SK-N-SH (cell line): ENCODE results near the gene A4GNT. TPM values are rescaled to one million over a fixed set of nuclear protein-coding genes. Genes with fewer than 3 reads are reported as not detected.

Experiments used
- CTCF ChIA-PET: fragments of 300-600, 350-600 bp; formaldehyde crosslinking; extraction: SDS; loops from one replicate; lab custom pipeline; 2021; lab: Yijun Ruan, JAX
- POLR2A ChIA-PET: fragments of 350-600 bp; sonication (Branson Sonifier 250); formaldehyde crosslinking; extraction: SDS; loops from one replicate; lab custom pipeline; 2020; ENCODE audit warnings: antibody characterized with exemption, inconsistent platforms; lab: Yijun Ruan, JAX
- DNase-seq: peaks from one replicate; pipeline ENCODE4 v3.0.0; 2012
- H2AFZ ChIP-seq: fragments of 200-600 bp; sonication (generic); 2 replicates; pipeline ENCODE4 v1.8.1; 2016; ENCODE audit warnings: antibody characterized with exemption, mild to moderate bottlenecking, low read depth
- H3F3A ChIP-seq: fragments of 200-600 bp; sonication (generic); replicated peaks from 2 replicates; pipeline ENCODE3; 2016; ENCODE audit warnings: antibody characterized with exemption, mild to moderate bottlenecking; ENCODE audit not compliant: insufficient read depth
- H3K27ac ChIP-seq, 2 experiments: fragments of 200-500 bp in 1 of 2; fragments of 200-600 bp in 1 of 2; sonication (Bioruptor generic) in 1 of 2; sonication (generic), shearing (Covaris generic) in 1 of 2; 2 replicates each; pipeline versions ENCODE4 v1.5.1 to v1.6.1; 2014 to 2016; ENCODE audit warnings: low read depth in 2 of 2, inconsistent platforms in 1 of 2, low read length in 1 of 2, mild to moderate bottlenecking in 1 of 2, mixed read lengths in 1 of 2
- H3K27me3 ChIP-seq: fragments of 200-600 bp; sonication (generic), shearing (Covaris generic); 2 replicates; pipeline ENCODE4 v1.6.1; 2016; ENCODE audit warnings: mixed run types; ENCODE audit not compliant: insufficient read depth
- H3K36me3 ChIP-seq, 2 experiments: fragments of 200-500 bp in 1 of 2; fragments of 200-600 bp in 1 of 2; sonication (Bioruptor generic) in 1 of 2; sonication (generic) in 1 of 2; replicated peaks in 1 of 2; 2 replicates each; pipeline versions ENCODE3 to v1.5.1; 2014 to 2016; ENCODE audit warnings: low read length in 1 of 2, mild to moderate bottlenecking in 1 of 2; ENCODE audit not compliant: insufficient read depth in 2 of 2, control insufficient read depth in 1 of 2
- H3K4me1 ChIP-seq, 2 experiments: fragments of 200-500 bp in 1 of 2; fragments of 200-600 bp in 1 of 2; sonication (Bioruptor generic) in 1 of 2; sonication (generic), shearing (Covaris generic) in 1 of 2; 2 replicates each; pipeline versions ENCODE4 v1.5.1 to v1.6.1; 2014 to 2016; ENCODE audit warnings: low read depth in 1 of 2, low read length in 1 of 2, mixed run types in 1 of 2; ENCODE audit not compliant: insufficient read depth in 2 of 2, control insufficient read depth in 1 of 2
- H3K4me2 ChIP-seq: fragments of 200-600 bp; sonication (generic), shearing (Covaris generic); 2 replicates; pipeline ENCODE4 v1.6.1; 2017; ENCODE audit warnings: mixed run types
- H3K4me3 ChIP-seq, 2 experiments: fragments of 200-500 bp in 1 of 2; fragments of 200-600 bp in 1 of 2; sonication (Bioruptor generic) in 1 of 2; sonication (generic), shearing (Covaris generic) in 1 of 2; 2 replicates each; pipeline versions ENCODE4 v1.5.1 to v1.8.1; 2014 to 2016; ENCODE audit warnings: low read depth in 2 of 2, inconsistent platforms in 1 of 2, low read length in 1 of 2, mild to moderate bottlenecking in 1 of 2, mixed read lengths in 1 of 2, moderate library complexity in 1 of 2
- H3K79me2 ChIP-seq: fragments of 200-600 bp; sonication (generic); 2 replicates; pipeline ENCODE4 v1.8.1; 2017; ENCODE audit warnings: mild to moderate bottlenecking; ENCODE audit not compliant: insufficient read depth
- H3K9ac ChIP-seq: fragments of 200-600 bp; sonication (generic); 2 replicates; pipeline ENCODE4 v1.6.1; 2017; ENCODE audit warnings: mixed run types
- H3K9me2 ChIP-seq: fragments of 200-600 bp; sonication (generic); 2 replicates; pipeline ENCODE4 v1.6.1; 2017; ENCODE audit warnings: mixed run types
- H3K9me3 ChIP-seq: fragments of 200-600 bp; sonication (generic); 2 replicates; pipeline ENCODE4 v1.6.1; 2017; ENCODE audit warnings: mixed run types, mild to moderate bottlenecking, moderate library complexity
- H4K20me1 ChIP-seq: fragments of 200-600 bp; sonication (generic); 2 replicates; pipeline ENCODE4 v1.6.1; 2017; ENCODE audit warnings: mild to moderate bottlenecking, mixed run types; ENCODE audit not compliant: insufficient read depth
- ELF1 ChIP-seq: IDR thresholded peaks from 2 replicates; pipeline ENCODE4 v1.4.0; 2012
- EP300 ChIP-seq, 2 experiments: IDR thresholded peaks; 2 replicates each; pipeline versions ENCODE4 v1.4.0 to v1.6.1; 2012; ENCODE audit warnings: borderline replicate concordance in 1 of 2, low read depth in 1 of 2, low read length in 1 of 2
- FOXJ3 ChIP-seq: sonication (generic); formaldehyde crosslinking; IDR thresholded peaks from 2 replicates; pipeline ENCODE4 v1.5.1; 2020; ENCODE audit warnings: mild to moderate bottlenecking, missing genetic modification reagents
- FOXM1 ChIP-seq: IDR thresholded peaks from 2 replicates; pipeline ENCODE4 v1.4.0; 2012; ENCODE audit warnings: low read depth, mild to moderate bottlenecking
- GABPA ChIP-seq: IDR thresholded peaks from 2 replicates; pipeline ENCODE4 v1.4.0; 2012; ENCODE audit warnings: low read depth, mild to moderate bottlenecking
- MEF2A ChIP-seq: IDR thresholded peaks from 2 replicates; pipeline ENCODE4 v1.4.0; 2012; ENCODE audit warnings: low read depth, borderline replicate concordance
- NFIC ChIP-seq: IDR thresholded peaks from 2 replicates; pipeline ENCODE4 v1.4.0; 2012; ENCODE audit warnings: borderline replicate concordance
- RCOR1 ChIP-seq: fragments of 150-350 bp; IDR thresholded peaks from 2 replicates; pipeline ENCODE4 v1.6.1; 2017; ENCODE audit warnings: antibody characterized with exemption, low read length
- RXRA ChIP-seq: IDR thresholded peaks from 2 replicates; pipeline ENCODE4 v1.4.0; 2012; ENCODE audit warnings: low read depth, mild to moderate bottlenecking, borderline replicate concordance
- SMC3 ChIP-seq: IDR thresholded peaks from 2 replicates; pipeline ENCODE4 v1.6.1; 2012; ENCODE audit warnings: low read depth, low read length, improper control_type of control experiment
- TAF1 ChIP-seq: IDR thresholded peaks from 2 replicates; pipeline ENCODE4 v1.6.1; 2012; ENCODE audit warnings: low read depth, mild to moderate bottlenecking, low read length, moderate library complexity, borderline replicate concordance
- TCF12 ChIP-seq: IDR thresholded peaks from 2 replicates; pipeline ENCODE4 v1.4.0; 2012
- TEAD4 ChIP-seq: IDR thresholded peaks from 2 replicates; pipeline ENCODE4 v1.4.0; 2012; ENCODE audit warnings: mild to moderate bottlenecking, borderline replicate concordance; ENCODE audit not compliant: insufficient read depth
- USF2 ChIP-seq: fragments of 150-350 bp; IDR thresholded peaks from 2 replicates; pipeline ENCODE4 v1.6.1; 2017; ENCODE audit warnings: antibody characterized with exemption, low read length, low read depth, borderline replicate concordance
- YY1 ChIP-seq: IDR thresholded peaks from 2 replicates; pipeline ENCODE4 v1.4.0; 2012; ENCODE audit warnings: low read depth, mild to moderate bottlenecking
- WGBS: methylation state at CpG from one replicate; pipeline ENCODE4 v1.1.6; 2017; ENCODE audit warnings: low lambda C conversion rate; 5-methylcytosine and 5-hydroxymethylcytosine counted together
- polyA plus RNA-seq, 3 experiments: library from polyadenylated mRNA; depleted of rRNA; stranded (reverse); fragments of >200 nt; gene quantifications; 2 replicates each; pipeline ENCODE4 v1.2.3, GENCODE V29; 2012
- TF ChIP-seq, protein P1 (sequence below): IDR thresholded peaks from 2 replicates; pipeline ENCODE4 v1.6.1; 2012; ENCODE audit warnings: mild to moderate bottlenecking, low read depth, low read length, moderate library complexity

A4GNT gene
- polyA plus RNA-seq, 1 of the 3 experiments (the other 2 are of a cell fraction): not detected

- peaks cover 14 to 30% of the 10 kb centered on the region in 2 experiments for H3K36me3 ChIP-seq
- DNase-seq: no peak
Measured at GRCh38 chr3:138105598-138105997, 26.6 kb downstream of the A4GNT start.

GRCh38 chr3:138103466-138103865, 28.7 kb downstream of the A4GNT start:
- no peak for DNase-seq
- Histone ChIP-seq H2AFZ (no peak overlapping the region), H3F3A (no peaks in the 10 kb centered on the region), H3K27ac (no peak overlapping the region), H3K9ac (no peak overlapping the region), H3K4me1 (no peaks in the 10 kb centered on the region), H3K79me2 (peaks cover 58% of the 10 kb centered on the region), H3K9me3 (no peaks in the 10 kb centered on the region), H3K36me3 (peaks cover 9 to 32% of the 10 kb centered on the region in 2 experiments), H3K27me3 (no peaks in the 10 kb centered on the region), H4K20me1 (no peaks in the 10 kb centered on the region), H3K4me3 (no peak overlapping the region), H3K9me2 (no peaks in the 10 kb centered on the region), H3K4me2 (no peak overlapping the region)
- ChIA-PET POLR2A (no interaction called here), CTCF (interaction anchor here (0.9 to 1.2 kb wide), 2 partner anchors 11 to 15 kb away, joined by 3 read pairs; no protein-coding TSS in a partner anchor)
- 80% methylated on average over 1 of the region's 19 CpGs for WGBS
- TF ChIP-seq FOXJ3 (CRISPR knock-in tag) (no peak), USF2 (no peak), TEAD4 (no peak), RCOR1 (no peak), GABPA (no peak), SMC3 (no peak), MEF2A (no peak), ELF1 (no peak), NFIC (no peak), TAF1 (no peak), EP300 (IDR thresholded peaks at IDR 0.05; ENCODE audit: borderline replicate concordance in 1 of 2, low read depth in 1 of 2, low read length in 1 of 2) (no peak)
- TF ChIP-seq, protein P1, sequence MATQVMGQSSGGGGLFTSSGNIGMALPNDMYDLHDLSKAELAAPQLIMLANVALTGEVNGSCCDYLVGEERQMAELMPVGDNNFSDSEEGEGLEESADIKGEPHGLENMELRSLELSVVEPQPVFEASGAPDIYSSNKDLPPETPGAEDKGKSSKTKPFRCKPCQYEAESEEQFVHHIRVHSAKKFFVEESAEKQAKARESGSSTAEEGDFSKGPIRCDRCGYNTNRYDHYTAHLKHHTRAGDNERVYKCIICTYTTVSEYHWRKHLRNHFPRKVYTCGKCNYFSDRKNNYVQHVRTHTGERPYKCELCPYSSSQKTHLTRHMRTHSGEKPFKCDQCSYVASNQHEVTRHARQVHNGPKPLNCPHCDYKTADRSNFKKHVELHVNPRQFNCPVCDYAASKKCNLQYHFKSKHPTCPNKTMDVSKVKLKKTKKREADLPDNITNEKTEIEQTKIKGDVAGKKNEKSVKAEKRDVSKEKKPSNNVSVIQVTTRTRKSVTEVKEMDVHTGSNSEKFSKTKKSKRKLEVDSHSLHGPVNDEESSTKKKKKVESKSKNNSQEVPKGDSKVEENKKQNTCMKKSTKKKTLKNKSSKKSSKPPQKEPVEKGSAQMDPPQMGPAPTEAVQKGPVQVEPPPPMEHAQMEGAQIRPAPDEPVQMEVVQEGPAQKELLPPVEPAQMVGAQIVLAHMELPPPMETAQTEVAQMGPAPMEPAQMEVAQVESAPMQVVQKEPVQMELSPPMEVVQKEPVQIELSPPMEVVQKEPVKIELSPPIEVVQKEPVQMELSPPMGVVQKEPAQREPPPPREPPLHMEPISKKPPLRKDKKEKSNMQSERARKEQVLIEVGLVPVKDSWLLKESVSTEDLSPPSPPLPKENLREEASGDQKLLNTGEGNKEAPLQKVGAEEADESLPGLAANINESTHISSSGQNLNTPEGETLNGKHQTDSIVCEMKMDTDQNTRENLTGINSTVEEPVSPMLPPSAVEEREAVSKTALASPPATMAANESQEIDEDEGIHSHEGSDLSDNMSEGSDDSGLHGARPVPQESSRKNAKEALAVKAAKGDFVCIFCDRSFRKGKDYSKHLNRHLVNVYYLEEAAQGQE: no peak

More at GRCh38 chr3:138105598-138105997, 26.6 kb downstream of the A4GNT start:
- TF ChIP-seq RXRA (no peak), TAF1 (no peak), GABPA (no peak), FOXM1 (no peak), YY1 (no peak), USF2 (no peak), TCF12 (no peak)
- TF ChIP-seq, protein P1: no peak
- Histone ChIP-seq H3K4me2 (no peak overlapping the region), H3K9ac (no peak overlapping the region), H2AFZ (no peak overlapping the region), H3K27me3 (no peaks in the 10 kb centered on the region), H3K79me2 (peaks cover 76% of the 10 kb centered on the region), H3F3A (no peaks in the 10 kb centered on the region), H3K4me1 (no peaks in the 10 kb centered on the region), H3K27ac (no peak overlapping the region), H4K20me1 (no peaks in the 10 kb centered on the region), H3K4me3 (no peak overlapping the region), H3K9me2 (no peaks in the 10 kb centered on the region), H3K9me3 (no peaks in the 10 kb centered on the region)
- 90% methylated on average over 1 of the region's 1 CpG for WGBS
- POLR2A ChIA-PET: no interaction called here
- CTCF ChIA-PET: no interaction called here
